Fibroblast of lung (primary cell): ENCODE results near the gene DNAJC12. TPM values are rescaled to one million over a fixed set of nuclear protein-coding genes. Genes with fewer than 3 reads are reported as not detected.
"Not testable (repeated sequence)": the region's sequence is repeated elsewhere in the genome, so short reads cannot be mapped to it uniquely, and the experiment has no call there.

Experiments used
- DNase-seq, 2 donors: peaks; one replicate each; pipeline versions ENCODE4 v3.0.0 to v3.0.0-alpha.2; 2010; ENCODE audit warnings: low read depth in 2 of 2
- H2AFZ ChIP-seq: 2 replicates; pipeline ENCODE4 v1.5.1; 2012; ENCODE audit warnings: low read length, control low read depth, inconsistent platforms
- H3K27ac ChIP-seq: 2 replicates; pipeline ENCODE4 v1.5.1; 2011; ENCODE audit warnings: low read length, control low read depth; ENCODE audit not compliant: insufficient read depth
- H3K27me3 ChIP-seq: 2 replicates; pipeline ENCODE4 v1.5.1; 2011; ENCODE audit warnings: mild to moderate bottlenecking, low read length; ENCODE audit not compliant: control insufficient read depth, insufficient read depth
- H3K36me3 ChIP-seq: 2 replicates; pipeline ENCODE4 v1.5.1; 2011; ENCODE audit warnings: low read length; ENCODE audit not compliant: control insufficient read depth, insufficient read depth
- H3K4me1 ChIP-seq: 2 replicates; pipeline ENCODE4 v1.5.1; 2011; ENCODE audit warnings: low read length; ENCODE audit not compliant: control insufficient read depth, insufficient read depth; ENCODE audit errors: extremely low read depth
- H3K4me2 ChIP-seq: 2 replicates; pipeline ENCODE4 v1.5.1; 2011; ENCODE audit warnings: low read length, control low read depth; ENCODE audit not compliant: insufficient read depth; ENCODE audit errors: extremely low read depth
- H3K4me3 ChIP-seq, 4 experiments: fragments of 200-600 bp in 1 of 4; sonication (generic) in 1 of 4; replicated peaks in 1 of 4; 2 replicates each; pipeline ENCODE4 v1.5.1; 2011 to 2016; ENCODE audit warnings: low read length in 4 of 4, low read depth in 3 of 4, mild to moderate bottlenecking in 3 of 4, control low read depth in 2 of 4, inconsistent platforms in 1 of 4, mixed read lengths in 1 of 4; ENCODE audit not compliant: insufficient read depth in 1 of 4; ENCODE audit errors: control extremely low read depth in 1 of 4
- H3K79me2 ChIP-seq: 2 replicates; pipeline ENCODE4 v1.5.1; 2012; ENCODE audit warnings: mild to moderate bottlenecking, low read length, inconsistent platforms; ENCODE audit not compliant: control insufficient read depth, insufficient read depth
- H3K9ac ChIP-seq: 2 replicates; pipeline ENCODE4 v1.5.1; 2011; ENCODE audit warnings: mild to moderate bottlenecking, low read length, control low read depth; ENCODE audit not compliant: insufficient read depth
- H3K9me3 ChIP-seq: 2 replicates; pipeline ENCODE4 v1.5.1; 2012; ENCODE audit warnings: low read depth, low read length; ENCODE audit not compliant: control insufficient read depth, insufficient read depth
- H4K20me1 ChIP-seq: 2 replicates; pipeline ENCODE4 v1.5.1; 2011; ENCODE audit warnings: low read length; ENCODE audit not compliant: control insufficient read depth, insufficient read depth; ENCODE audit errors: extremely low read depth
- EZH2 ChIP-seq: IDR thresholded peaks from 2 replicates; pipeline ENCODE4 v1.5.1; 2012; ENCODE audit warnings: low read length, control low read depth, mild to moderate bottlenecking; ENCODE audit errors: missing control alignments
- polyA plus RNA-seq, 2 donors: library from polyadenylated mRNA; depleted of rRNA in 1 of 2; stranded (reverse) in 1 of 2; unstranded in 1 of 2; fragments of >200 nt; gene quantifications; 2 replicates each; pipeline ENCODE4 v1.2.1, GENCODE V29; 2011 to 2012; ENCODE audit warnings: missing spikeins in 1 of 2
- total RNA-seq: library from RNA; depleted of rRNA; stranded (reverse); fragments of >200 nt; gene quantifications from 2 replicates; pipeline ENCODE4 v1.2.1, GENCODE V29; 2014
- TF ChIP-seq, protein P1 (sequence below), 2 donors: IDR thresholded peaks in 1 of 2; conservative IDR thresholded peaks in 1 of 2; 1 replicate in 1 of 2; 2 replicates in 1 of 2; pipeline ENCODE4 v1.5.1; 2011 to 2012; ENCODE audit warnings: low read length in 2 of 2, control low read depth in 1 of 2, inconsistent platforms in 1 of 2, low read depth in 1 of 2, mild to moderate bottlenecking in 1 of 2

DNAJC12 gene
- total and polyA plus RNA-seq, 2 donors (not counting 1 experiment from before 2014, with no cell fraction given): 1.8 to 2.3 TPM

DNA sequence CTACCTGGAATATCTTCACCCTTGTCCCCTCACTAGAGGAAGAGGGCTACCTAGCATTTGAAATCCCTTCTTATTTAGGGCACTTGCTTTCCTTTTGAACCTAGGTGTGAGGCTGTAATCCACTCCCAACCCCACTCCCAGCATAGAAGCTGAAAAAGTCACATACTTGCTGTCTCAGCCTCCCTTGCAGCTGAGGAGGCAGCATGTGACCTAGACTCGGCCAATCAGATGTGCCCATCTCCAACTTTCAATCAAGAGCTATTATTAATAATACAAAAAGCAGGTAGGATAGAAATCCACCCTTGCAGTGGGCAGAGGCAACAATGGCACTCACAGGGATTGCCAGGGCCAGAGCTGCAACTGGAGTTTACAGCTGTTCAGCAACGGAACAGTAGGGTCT, 70.7 kb downstream of the DNAJC12 start:
- H3K27me3 ChIP-seq: peaks cover 4% of the 10 kb centered on the region
- H2AFZ ChIP-seq: no peak overlapping the region
- H4K20me1 ChIP-seq: no peaks in the 10 kb centered on the region
- H3K36me3 ChIP-seq: no peaks in the 10 kb centered on the region
- no peak overlapping the region for H3K27ac ChIP-seq
- no peak overlapping the region for H3K4me2 ChIP-seq
- H3K4me3 ChIP-seq: no peak overlapping the region
- no peak for DNase-seq
- peaks cover 4% of the 10 kb centered on the region for H3K4me1 ChIP-seq
- H3K79me2 ChIP-seq: no peaks in the 10 kb centered on the region
- no peaks in the 10 kb centered on the region for H3K9me3 ChIP-seq
- H3K9ac ChIP-seq: no peak overlapping the region
- TF ChIP-seq, protein P1, sequence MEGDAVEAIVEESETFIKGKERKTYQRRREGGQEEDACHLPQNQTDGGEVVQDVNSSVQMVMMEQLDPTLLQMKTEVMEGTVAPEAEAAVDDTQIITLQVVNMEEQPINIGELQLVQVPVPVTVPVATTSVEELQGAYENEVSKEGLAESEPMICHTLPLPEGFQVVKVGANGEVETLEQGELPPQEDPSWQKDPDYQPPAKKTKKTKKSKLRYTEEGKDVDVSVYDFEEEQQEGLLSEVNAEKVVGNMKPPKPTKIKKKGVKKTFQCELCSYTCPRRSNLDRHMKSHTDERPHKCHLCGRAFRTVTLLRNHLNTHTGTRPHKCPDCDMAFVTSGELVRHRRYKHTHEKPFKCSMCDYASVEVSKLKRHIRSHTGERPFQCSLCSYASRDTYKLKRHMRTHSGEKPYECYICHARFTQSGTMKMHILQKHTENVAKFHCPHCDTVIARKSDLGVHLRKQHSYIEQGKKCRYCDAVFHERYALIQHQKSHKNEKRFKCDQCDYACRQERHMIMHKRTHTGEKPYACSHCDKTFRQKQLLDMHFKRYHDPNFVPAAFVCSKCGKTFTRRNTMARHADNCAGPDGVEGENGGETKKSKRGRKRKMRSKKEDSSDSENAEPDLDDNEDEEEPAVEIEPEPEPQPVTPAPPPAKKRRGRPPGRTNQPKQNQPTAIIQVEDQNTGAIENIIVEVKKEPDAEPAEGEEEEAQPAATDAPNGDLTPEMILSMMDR (conservative IDR thresholded peaks at IDR 0.05 in 1 of 2, IDR thresholded peaks at IDR 0.05 in 1 of 2; ENCODE audit: low read depth in 1 of 2, low read length in 2 of 2): no peak
- no peak for TF ChIP-seq EZH2

DNA sequence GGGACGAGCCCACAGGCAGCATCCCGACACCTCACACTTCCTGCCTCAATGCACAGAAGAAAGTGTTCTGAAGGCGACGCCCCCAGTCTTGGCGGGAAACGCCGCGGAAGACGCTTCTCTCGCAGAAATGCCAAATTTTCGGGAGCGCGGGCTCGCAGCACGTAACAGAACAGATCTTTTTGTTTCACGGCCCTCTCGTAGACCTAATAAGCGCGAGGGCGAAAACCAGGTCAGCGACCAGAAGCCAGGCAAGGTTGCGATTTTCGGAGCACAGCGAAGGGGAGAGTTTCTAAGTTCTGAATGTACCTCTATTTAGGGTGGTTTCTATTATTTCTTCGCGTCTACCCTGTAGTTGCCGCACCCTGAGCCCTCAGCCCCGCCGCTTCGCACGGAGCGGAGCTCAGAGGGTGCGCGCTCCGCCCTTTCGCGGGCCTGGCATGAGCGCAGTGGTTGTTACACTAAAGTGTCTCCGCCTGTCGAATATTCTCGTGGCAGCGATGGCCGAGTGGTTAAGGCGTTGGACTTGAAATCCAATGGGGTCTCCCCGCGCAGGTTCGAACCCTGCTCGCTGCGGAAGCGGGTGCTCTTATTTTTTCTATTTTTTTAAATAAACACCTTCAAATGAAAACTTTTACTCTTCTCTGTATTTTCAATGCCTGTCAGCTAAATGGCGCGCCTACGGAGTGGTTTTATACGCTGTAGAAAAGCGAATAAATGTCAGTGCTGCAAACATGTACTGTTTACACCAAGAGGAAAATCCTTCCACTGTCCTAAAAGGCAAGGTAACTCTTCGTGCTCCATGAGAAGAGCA, 73.8 kb downstream of the DNAJC12 start:
- H3K27me3 ChIP-seq: no peaks in the 10 kb centered on the region
- no peaks in the 10 kb centered on the region for H4K20me1 ChIP-seq
- peak overlapping the region; percentile 90 for H3K4me2 ChIP-seq
- no peaks in the 10 kb centered on the region for H3K9me3 ChIP-seq
- no peaks in the 10 kb centered on the region for H3K79me2 ChIP-seq
- H3K27ac ChIP-seq: peak overlapping the region; percentile 77
- no peak for TF ChIP-seq EZH2
- TF ChIP-seq, protein P1 (conservative IDR thresholded peaks at IDR 0.05 in 1 of 2, IDR thresholded peaks at IDR 0.05 in 1 of 2; ENCODE audit: low read depth in 1 of 2, low read length in 2 of 2): no peak
- peak overlapping the region; percentile 99 for H2AFZ ChIP-seq
- H3K9ac ChIP-seq: peak overlapping the region; percentile 65
- H3K4me1 ChIP-seq: peaks cover 4% of the 10 kb centered on the region
- peak overlapping the region; percentile 63 to 100 (median 92) for H3K4me3 ChIP-seq
- peak; percentile 91 to 95 for DNase-seq
- H3K36me3 ChIP-seq: no peaks in the 10 kb centered on the region

DNA sequence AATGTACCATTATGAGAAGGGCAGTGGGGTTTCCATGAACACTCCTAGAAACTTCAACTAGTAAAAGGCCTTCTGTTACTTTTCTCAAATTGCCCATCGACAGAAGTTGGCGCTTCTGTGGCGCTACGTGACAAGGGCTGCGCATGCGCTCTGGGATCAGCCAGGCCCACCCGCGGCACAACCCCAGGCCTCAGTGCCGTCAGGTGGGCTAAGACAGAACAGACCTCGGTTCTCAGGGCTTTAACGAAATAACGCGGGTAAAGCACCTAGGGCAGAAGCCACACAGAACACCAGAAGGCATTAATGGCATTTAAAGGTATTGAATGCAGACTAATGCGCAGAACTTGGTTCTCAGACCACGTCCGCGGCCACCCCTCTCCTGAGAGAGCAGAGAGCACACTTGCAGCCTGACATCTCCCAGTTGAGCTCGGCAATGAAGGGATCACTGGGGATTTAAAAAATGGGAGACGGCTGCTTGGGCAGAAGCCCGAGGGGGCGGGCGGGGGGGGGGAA, 74.4 kb downstream of the DNAJC12 start:
- Histone ChIP-seq H2AFZ (peak overlapping the region; percentile 99), H4K20me1 (no peaks in the 10 kb centered on the region), H3K79me2 (no peaks in the 10 kb centered on the region), H3K4me3 (peak overlapping the region; percentile 63 to 100 (median 92)), H3K27me3 (no peaks in the 10 kb centered on the region), H3K9me3 (no peaks in the 10 kb centered on the region), H3K4me1 (peaks cover 4% of the 10 kb centered on the region), H3K36me3 (no peaks in the 10 kb centered on the region), H3K4me2 (peak overlapping the region; percentile 99), H3K27ac (no peak overlapping the region), H3K9ac (peak overlapping the region; percentile 65)
- TF ChIP-seq, protein P1 (conservative IDR thresholded peaks at IDR 0.05 in 1 of 2, IDR thresholded peaks at IDR 0.05 in 1 of 2; ENCODE audit: low read depth in 1 of 2, low read length in 2 of 2): no peak
- no peak for TF ChIP-seq EZH2
- peak; percentile 47 to 65 for DNase-seq

DNA sequence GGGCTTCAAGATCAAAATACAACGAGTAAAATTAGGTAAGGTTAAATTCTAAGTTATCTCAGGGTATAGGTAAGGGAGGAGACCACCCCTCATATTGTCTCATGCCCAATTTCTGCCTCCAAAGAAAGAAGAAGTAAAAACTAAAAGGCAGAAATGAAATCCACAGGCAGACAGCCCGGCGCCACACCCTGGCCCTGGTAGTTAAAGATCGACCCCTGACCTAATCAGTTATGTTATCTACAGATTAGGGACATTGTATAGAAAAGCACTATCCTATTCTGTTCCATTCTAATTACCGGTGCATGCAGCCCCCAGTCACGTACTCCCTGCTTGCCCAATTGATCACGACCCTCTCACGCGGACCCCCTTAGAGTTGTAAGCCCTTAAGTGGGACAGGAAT, 75.4 kb downstream of the DNAJC12 start:
- not testable (repeated sequence) for H4K20me1 ChIP-seq, H3K4me1 ChIP-seq, H2AFZ ChIP-seq

More for the DNA sequence above, 75.4 kb downstream of the DNAJC12 start:
- H3K9me3 ChIP-seq, H3K27me3 ChIP-seq, H3K9ac ChIP-seq, H3K79me2 ChIP-seq, H3K4me2 ChIP-seq, H3K4me3 ChIP-seq, H3K27ac ChIP-seq, DNase-seq, H3K36me3 ChIP-seq: not testable (repeated sequence)
